ENCODE data around the gene CENPP.

DNA sequence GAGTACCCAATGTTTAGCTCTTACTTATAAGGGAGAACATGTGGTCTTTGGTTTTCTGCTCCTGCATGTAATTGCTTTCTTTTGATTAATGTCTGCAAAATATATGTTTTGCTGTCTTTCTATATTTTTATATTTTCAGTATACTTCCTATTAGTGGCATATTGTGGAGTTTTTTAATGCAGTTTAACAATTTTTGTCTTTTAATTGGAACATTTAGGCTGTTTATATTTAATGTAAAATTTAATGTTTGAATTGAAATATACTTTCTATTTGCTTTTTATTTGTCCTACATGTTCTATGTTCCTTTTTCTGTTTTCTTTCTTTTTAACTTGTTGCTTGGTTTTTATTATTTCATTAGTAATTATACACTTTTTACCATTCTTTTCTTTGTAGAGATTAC, 205.1 kb downstream of the CENPP start:
- TF ChIP-seq EZH2 (IDR thresholded peaks at IDR 0.05) (no peak), FOXP2 (optimal IDR thresholded peaks at IDR 0.05; ENCODE audit: control extremely low read depth, extremely low read length, insufficient read depth) (no peak)

Measured in SK-N-MC (cell line).